PFSK-1 (cell line): ENCODE results near the gene PLCH2.

Experiments used
- POLR2AphosphoS5 ChIP-seq: IDR thresholded peaks from 2 replicates; pipeline ENCODE4 v1.6.1; 2012; ENCODE audit warnings: low read depth, mild to moderate bottlenecking, control low read depth, low read length, moderate library complexity
- TAF1 ChIP-seq: IDR thresholded peaks from 2 replicates; pipeline ENCODE4 v1.6.1; 2012; ENCODE audit warnings: low read length, control low read depth, borderline replicate concordance; ENCODE audit not compliant: insufficient read depth

- TF ChIP-seq POLR2AphosphoS5 (no peak), TAF1 (no peak)
Measured at GRCh38 chr1:2505461-2505994, 29.4 kb downstream of the PLCH2 start.
